ENCODE results near the gene KCTD15.
"Not testable (repeated sequence)": the region's sequence is repeated elsewhere in the genome, so short reads cannot be mapped to it uniquely, and the experiment has no call there.

Gene KCTD15

GRCh38 chr19:33818411-33818810 lies 21.7 kb downstream of the KCTD15 start:
- DNase-seq, result no peak

GRCh38 chr19:33819078-33819477 lies 22.4 kb downstream of the KCTD15 start:
- not testable (repeated sequence) for DNase-seq

GRCh38 chr19:33819506-33819879 lies 22.8 kb downstream of the KCTD15 start:
- DNase-seq, result no peak

GRCh38 chr19:33819880-33820781 lies 23.5 kb downstream of the KCTD15 start:
- DNase-seq, result no peak

- no peak for DNase-seq
These were observed 25.2 kb downstream of the KCTD15 start for GRCh38 chr19:33821871-33822270.

- no peak for DNase-seq
These were observed 26.7 kb downstream of the KCTD15 start for GRCh38 chr19:33823341-33823740.

GRCh38 chr19:33825556-33825955 lies 28.9 kb downstream of the KCTD15 start:
- DNase-seq, result no peak

- DNase-seq, result no peak
These were observed 29.9 kb downstream of the KCTD15 start for GRCh38 chr19:33826521-33826920.

GRCh38 chr19:33828266-33829075 lies 31.8 kb downstream of the KCTD15 start:
- DNase-seq, result no peak

- DNase-seq, result no peak
These were observed 33.6 kb downstream of the KCTD15 start for GRCh38 chr19:33830264-33830663.

GRCh38 chr19:33831825-33832224 lies 35.2 kb downstream of the KCTD15 start:
- DNase-seq, result no peak

- DNase-seq, result no peak
These were observed 36.0 kb downstream of the KCTD15 start for GRCh38 chr19:33832633-33833032.

- DNase-seq, result no peak
These were observed 43.7 kb downstream of the KCTD15 start for GRCh38 chr19:33840382-33840781.

GRCh38 chr19:33840783-33841182 lies 44.1 kb downstream of the KCTD15 start:
- DNase-seq, result no peak

- DNase-seq, result no peak
These were observed 45.0 kb downstream of the KCTD15 start for GRCh38 chr19:33841685-33842084.

GRCh38 chr19:33844478-33844877 lies 47.8 kb downstream of the KCTD15 start:
- no peak for DNase-seq

GRCh38 chr19:33845498-33845897 lies 48.8 kb downstream of the KCTD15 start:
- no peak for DNase-seq

- DNase-seq, result no peak
These were observed 53.0 kb downstream of the KCTD15 start for GRCh38 chr19:33849551-33850147.

- DNase-seq, result no peak
These were observed 62.3 kb downstream of the KCTD15 start for GRCh38 chr19:33859016-33859415.

GRCh38 chr19:33860312-33861090 lies 63.8 kb downstream of the KCTD15 start:
- no peak for DNase-seq

GRCh38 chr19:33861950-33862349 lies 65.3 kb downstream of the KCTD15 start:
- DNase-seq, result no peak

GRCh38 chr19:33862981-33863380 lies 66.3 kb downstream of the KCTD15 start:
- DNase-seq, result no peak

- DNase-seq, result no peak
These were observed 66.8 kb downstream of the KCTD15 start for GRCh38 chr19:33863436-33863835.
